ENCODE results near the gene FER1L5.

The FER1L5 gene

DNA sequence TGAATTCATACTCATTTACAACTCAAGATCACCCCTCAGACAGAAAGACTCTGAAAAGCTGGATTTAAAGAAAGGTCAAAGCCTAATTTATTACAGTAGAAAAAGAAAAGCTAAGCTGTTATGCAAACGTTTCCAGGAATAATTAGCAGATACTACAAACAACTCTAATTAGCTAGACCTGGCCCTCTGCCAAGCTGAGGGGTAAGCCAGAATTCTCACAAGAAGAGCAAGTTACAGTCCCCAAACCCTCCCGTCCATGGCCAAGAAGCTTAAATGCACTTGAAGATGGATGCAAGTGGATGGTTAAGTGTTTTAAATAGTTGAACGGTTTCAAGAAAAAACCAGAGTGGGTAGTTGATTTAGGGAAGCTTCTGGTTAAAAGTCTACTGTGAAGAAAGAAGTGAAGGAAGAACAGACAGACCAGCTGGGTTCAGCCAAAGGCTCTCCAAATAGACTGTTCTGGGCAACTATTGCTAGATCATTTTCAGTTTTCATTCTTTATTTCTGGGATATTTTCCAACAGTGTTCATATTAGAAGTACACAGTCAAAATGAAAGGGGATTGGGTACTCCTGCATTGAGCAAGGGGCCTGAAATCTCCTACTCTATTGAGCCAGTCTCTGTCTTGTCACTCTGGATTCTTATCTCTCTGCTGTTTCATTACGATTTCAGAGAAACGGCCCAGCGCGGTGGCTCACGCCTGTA is 92.5 kb downstream of the FER1L5 start:
- no peaks in the 10 kb centered on the region for H3K27me3 ChIP-seq (ENCODE audit: control insufficient read depth, low read length)
- H4K20me1 ChIP-seq (ENCODE audit: control insufficient read depth, insufficient read depth, low read depth, low read length) = no peaks in the 10 kb centered on the region
- H3K4me3 ChIP-seq (ENCODE audit: low read length) = no peak overlapping the region
- no peak overlapping the region for H3K4me2 ChIP-seq (ENCODE audit: low read length)
- no peaks in the 10 kb centered on the region for H3K9me3 ChIP-seq (ENCODE audit: control insufficient read depth, insufficient read depth, low read length)
- H3K4me1 ChIP-seq (ENCODE audit: control insufficient read depth, low read length) = peaks cover 13% of the 10 kb centered on the region
- TF ChIP-seq, protein P1, sequence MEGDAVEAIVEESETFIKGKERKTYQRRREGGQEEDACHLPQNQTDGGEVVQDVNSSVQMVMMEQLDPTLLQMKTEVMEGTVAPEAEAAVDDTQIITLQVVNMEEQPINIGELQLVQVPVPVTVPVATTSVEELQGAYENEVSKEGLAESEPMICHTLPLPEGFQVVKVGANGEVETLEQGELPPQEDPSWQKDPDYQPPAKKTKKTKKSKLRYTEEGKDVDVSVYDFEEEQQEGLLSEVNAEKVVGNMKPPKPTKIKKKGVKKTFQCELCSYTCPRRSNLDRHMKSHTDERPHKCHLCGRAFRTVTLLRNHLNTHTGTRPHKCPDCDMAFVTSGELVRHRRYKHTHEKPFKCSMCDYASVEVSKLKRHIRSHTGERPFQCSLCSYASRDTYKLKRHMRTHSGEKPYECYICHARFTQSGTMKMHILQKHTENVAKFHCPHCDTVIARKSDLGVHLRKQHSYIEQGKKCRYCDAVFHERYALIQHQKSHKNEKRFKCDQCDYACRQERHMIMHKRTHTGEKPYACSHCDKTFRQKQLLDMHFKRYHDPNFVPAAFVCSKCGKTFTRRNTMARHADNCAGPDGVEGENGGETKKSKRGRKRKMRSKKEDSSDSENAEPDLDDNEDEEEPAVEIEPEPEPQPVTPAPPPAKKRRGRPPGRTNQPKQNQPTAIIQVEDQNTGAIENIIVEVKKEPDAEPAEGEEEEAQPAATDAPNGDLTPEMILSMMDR (IDR thresholded peaks at IDR 0.05; ENCODE audit: low read depth, low read length, poor library complexity, severe bottlenecking) = no peak
- no peak for TF ChIP-seq EZH2phosphoT487 (IDR thresholded peaks at IDR 0.05; ENCODE audit: borderline replicate concordance, low read length)
- peaks cover 28% of the 10 kb centered on the region for H3K79me2 ChIP-seq (ENCODE audit: control insufficient read depth, low read length)
- H3K27ac ChIP-seq (ENCODE audit: low read depth, low read length) = no peak overlapping the region
- H3K36me3 ChIP-seq (ENCODE audit: control insufficient read depth, low read length) = peaks cover 51% of the 10 kb centered on the region
- 0 out of 2 replicates have a peak, but pooled peaks cover 2% of the 10 kb centered on the region for H3F3A ChIP-seq (ENCODE audit: control insufficient read depth, insufficient read depth)
- no peaks in the 10 kb centered on the region for H3K9me2 ChIP-seq (replicated peaks; ENCODE audit: control insufficient read depth, low read length)

DNA sequence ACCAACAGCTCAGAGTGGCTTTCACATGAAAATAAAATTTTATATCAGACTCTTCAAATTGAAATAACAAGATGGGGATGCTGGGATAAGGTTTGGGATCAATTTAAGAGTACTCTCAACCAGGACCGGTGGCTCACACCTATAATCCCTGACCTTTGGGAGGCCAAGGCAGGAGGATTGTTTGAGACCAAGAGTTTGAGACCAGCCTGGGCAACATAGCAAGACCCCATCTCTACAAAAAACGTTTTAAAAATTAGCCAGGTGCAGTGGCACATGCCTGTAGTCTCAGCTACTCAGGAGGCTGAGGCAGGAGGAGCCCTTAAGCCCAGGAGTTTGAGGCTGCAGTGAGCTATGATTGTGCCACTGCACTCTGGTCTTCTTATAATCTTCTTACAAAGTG is 94.7 kb downstream of the FER1L5 start:
- no peaks in the 10 kb centered on the region for H3K9me3 ChIP-seq (ENCODE audit: control insufficient read depth, insufficient read depth, low read length)
- H3K79me2 ChIP-seq (ENCODE audit: control insufficient read depth, low read length) = peaks cover 28% of the 10 kb centered on the region
- H3K27ac ChIP-seq (ENCODE audit: low read depth, low read length) = no peak overlapping the region
- no peak overlapping the region for H3K4me2 ChIP-seq (ENCODE audit: low read length)
- peaks cover 41% of the 10 kb centered on the region for H3K36me3 ChIP-seq (ENCODE audit: control insufficient read depth, low read length)
- H3F3A ChIP-seq (ENCODE audit: control insufficient read depth, insufficient read depth) = peaks cover 10% of the 10 kb centered on the region
- H3K9me2 ChIP-seq (replicated peaks; ENCODE audit: control insufficient read depth, low read length) = no peaks in the 10 kb centered on the region
- TF ChIP-seq, protein P1 (IDR thresholded peaks at IDR 0.05; ENCODE audit: low read depth, low read length, poor library complexity, severe bottlenecking) = no peak
- no peak for TF ChIP-seq EZH2phosphoT487 (IDR thresholded peaks at IDR 0.05; ENCODE audit: borderline replicate concordance, low read length)
- H4K20me1 ChIP-seq (ENCODE audit: control insufficient read depth, insufficient read depth, low read depth, low read length) = no peaks in the 10 kb centered on the region
- H3K4me1 ChIP-seq (ENCODE audit: control insufficient read depth, low read length) = peaks cover 25% of the 10 kb centered on the region
- H3K27me3 ChIP-seq (ENCODE audit: control insufficient read depth, low read length) = no peaks in the 10 kb centered on the region
- no peak overlapping the region for H3K4me3 ChIP-seq (ENCODE audit: low read length)

DNA sequence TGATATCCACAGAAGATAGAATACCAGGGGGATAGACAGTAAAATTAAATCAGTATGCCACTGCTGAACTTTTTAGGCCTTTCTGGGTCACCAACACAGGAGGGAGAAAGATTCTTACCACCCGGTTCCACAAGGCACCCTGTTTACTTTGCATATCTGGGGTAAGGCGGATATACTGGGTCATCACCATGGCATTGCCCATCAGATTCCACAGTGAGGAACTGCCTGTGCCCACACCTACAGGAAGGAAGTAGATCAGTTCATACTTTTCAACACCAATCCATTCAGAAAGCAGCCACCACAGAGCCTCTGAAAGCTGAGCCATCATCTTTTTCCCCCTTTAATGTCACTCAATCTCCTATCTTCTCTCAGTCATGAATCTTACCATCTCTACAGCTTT is 95.3 kb downstream of the FER1L5 start:
- Histone ChIP-seq H3K79me2 (ENCODE audit: control insufficient read depth, low read length) (peaks cover 28% of the 10 kb centered on the region), H3K4me1 (ENCODE audit: control insufficient read depth, low read length) (peaks cover 25% of the 10 kb centered on the region), H3K4me2 (ENCODE audit: low read length) (peak overlapping the region; percentile 43), H3K9me2 (replicated peaks; ENCODE audit: control insufficient read depth, low read length) (no peaks in the 10 kb centered on the region), H3K27ac (ENCODE audit: low read depth, low read length) (no peak overlapping the region), H4K20me1 (ENCODE audit: control insufficient read depth, insufficient read depth, low read depth, low read length) (no peaks in the 10 kb centered on the region), H3K4me3 (ENCODE audit: low read length) (peak overlapping the region; percentile 20; the same call in 1 of the 2 replicates), H3K9me3 (ENCODE audit: control insufficient read depth, insufficient read depth, low read length) (no peaks in the 10 kb centered on the region), H3K27me3 (ENCODE audit: control insufficient read depth, low read length) (no peaks in the 10 kb centered on the region), H3K36me3 (ENCODE audit: control insufficient read depth, low read length) (peaks cover 39% of the 10 kb centered on the region), H3F3A (ENCODE audit: control insufficient read depth, insufficient read depth) (peaks cover 10% of the 10 kb centered on the region)
- TF ChIP-seq EZH2phosphoT487 (IDR thresholded peaks at IDR 0.05; ENCODE audit: borderline replicate concordance, low read length) = no peak
- TF ChIP-seq, protein P1 (IDR thresholded peaks at IDR 0.05; ENCODE audit: low read depth, low read length, poor library complexity, severe bottlenecking) = no peak
